Neural crest cell (in vitro differentiated cells): ENCODE measurements around the gene PSMG3. TPM values are rescaled to one million over a fixed set of nuclear protein-coding genes. Genes with fewer than 3 reads are reported as not detected.

Experiments
- DNase-seq: peaks from one replicate; pipeline ENCODE4 v3.0.0; 2021; ENCODE audit warnings: low read depth, mixed read lengths, low spot score
- H3K27ac Mint-ChIP-seq: one replicate; pipeline ENCODE4 v1.8.0; 2021; ENCODE audit warnings: mild to moderate bottlenecking, mixed read lengths; ENCODE audit not compliant: unreplicated experiment
- H3K27me3 Mint-ChIP-seq: 2 replicates; pipeline ENCODE4 v1.8.0; 2021; ENCODE audit warnings: low read depth, mild to moderate bottlenecking, mixed read lengths
- H3K36me3 Mint-ChIP-seq: 2 replicates; pipeline ENCODE4 v1.8.0; 2021; ENCODE audit warnings: low read depth, mild to moderate bottlenecking, mixed read lengths
- H3K4me1 Mint-ChIP-seq: 2 replicates; pipeline ENCODE4 v1.8.0; 2021; ENCODE audit warnings: mixed read lengths
- H3K4me3 Mint-ChIP-seq: one replicate; pipeline ENCODE4 v1.8.0; 2021; ENCODE audit warnings: mild to moderate bottlenecking, mixed read lengths
- H3K9me3 Mint-ChIP-seq: 2 replicates; pipeline ENCODE4 v1.8.0; 2021; ENCODE audit warnings: mixed read lengths
- CTCF ChIP-seq: fragments of 200-600 bp; sonication (generic); conservative IDR thresholded peaks from 2 replicates; pipeline ENCODE4 v1.5.0; 2021; ENCODE audit warnings: antibody characterized with exemption, mild to moderate bottlenecking
- total RNA-seq: library from RNA; stranded (reverse); gene quantifications from 2 replicates; pipeline ENCODE4 v1.2.1, GENCODE V29; 2021

The PSMG3 gene
- total RNA-seq, 1 donor from 2014 or later = 57.8 TPM

GRCh38 chr7:1537535-1538412 lies 32.1 kb downstream of the PSMG3 start:
- Mint-ChIP-seq H3K36me3 (no peaks in the 10 kb centered on the region), H3K4me3 (peak overlapping the region; percentile 62), H3K9me3 (no peaks in the 10 kb centered on the region), H3K27me3 (peaks cover 29% of the 10 kb centered on the region), H3K4me1 (peaks cover 14% of the 10 kb centered on the region), H3K27ac (no peak overlapping the region)
- DNase-seq = peak; percentile 68
- no peak for TF ChIP-seq CTCF

GRCh38 chr7:1536743-1537534 lies 32.9 kb downstream of the PSMG3 start:
- H3K27me3 Mint-ChIP-seq = peaks cover 37% of the 10 kb centered on the region
- TF ChIP-seq CTCF = no peak

GRCh38 chr7:1536455-1536742 lies 33.4 kb downstream of the PSMG3 start:
- Mint-ChIP-seq H3K4me1 (peaks cover 26% of the 10 kb centered on the region), H3K27ac (no peak overlapping the region), H3K9me3 (no peaks in the 10 kb centered on the region), H3K4me3 (peak overlapping the region; percentile 8), H3K27me3 (peaks cover 43% of the 10 kb centered on the region), H3K36me3 (no peaks in the 10 kb centered on the region)
- no peak for DNase-seq
- TF ChIP-seq CTCF = no peak

More at GRCh38 chr7:1536743-1537534, 32.9 kb downstream of the PSMG3 start:
- peak overlapping the region; percentile 8 for H3K4me3 Mint-ChIP-seq
- H3K9me3 Mint-ChIP-seq = no peaks in the 10 kb centered on the region
- H3K27ac Mint-ChIP-seq = no peak overlapping the region
- no peaks in the 10 kb centered on the region for H3K36me3 Mint-ChIP-seq
- peak; percentile 60 for DNase-seq
- H3K4me1 Mint-ChIP-seq = peaks cover 20% of the 10 kb centered on the region

GRCh38 chr7:1535701-1536454 lies 34.0 kb downstream of the PSMG3 start:
- H3K4me3 Mint-ChIP-seq = peak overlapping the region; percentile 8
- H3K27ac Mint-ChIP-seq = no peak overlapping the region
- H3K36me3 Mint-ChIP-seq = no peaks in the 10 kb centered on the region

More at GRCh38 chr7:1535701-1536454, 34.0 kb downstream of the PSMG3 start:
- TF ChIP-seq CTCF = no peak
- peaks cover 26% of the 10 kb centered on the region for H3K4me1 Mint-ChIP-seq
- H3K27me3 Mint-ChIP-seq = peaks cover 44% of the 10 kb centered on the region
- DNase-seq = no peak
- H3K9me3 Mint-ChIP-seq = no peaks in the 10 kb centered on the region
